IMR-90 (cell line): ENCODE data around the gene ELSPBP1. TPM values are rescaled to one million over a fixed set of nuclear protein-coding genes. Genes with fewer than 3 reads are reported as not detected.

Experiments used
- ATAC-seq: fragments of 200-7000 bp; cut with Tn5 transposase; 2 replicates; pipeline ENCODE4 v1.9.1; 2020; ENCODE audit warnings: low read depth, mild to moderate bottlenecking, moderate library complexity
- BruUV-seq: library from RNA; stranded (reverse); fragments of 400-500 nt; replicated peaks from 2 replicates; lab custom pipeline; 2021; lab: Mats Ljungman, UMichigan
- CTCF ChIA-PET: fragments of 300-600 bp; formaldehyde crosslinking; extraction: SDS; loops from one replicate; lab custom pipeline; 2021; ENCODE audit warnings: antibody characterized with exemption; lab: Yijun Ruan, JAX
- POLR2A ChIA-PET: fragments of 300-600 bp; sonication (Branson Sonifier 250); formaldehyde crosslinking; loops from one replicate; lab custom pipeline; 2022; ENCODE audit warnings: antibody characterized with exemption; ENCODE audit not compliant: unreplicated experiment; lab: Charles Lee
- DNase-seq: peaks from one replicate; pipeline ENCODE4 v3.0.0; 2013
- H2AFZ ChIP-seq: replicated peaks from 2 replicates; pipeline ENCODE3; 2013; ENCODE audit warnings: low read length, mild to moderate bottlenecking; ENCODE audit not compliant: poor library complexity
- H2AK5ac ChIP-seq: 2 replicates; pipeline ENCODE4 v1.6.1; 2013; ENCODE audit warnings: low read depth, low read length, inconsistent platforms
- H2AK9ac ChIP-seq: replicated peaks from 2 replicates; pipeline ENCODE3; 2013; ENCODE audit warnings: mild to moderate bottlenecking, low read depth, low read length, moderate library complexity; ENCODE audit not compliant: poor library complexity
- H2BK120ac ChIP-seq: 2 replicates; pipeline ENCODE4 v1.6.1; 2013; ENCODE audit warnings: low read depth, low read length, inconsistent platforms
- H2BK15ac ChIP-seq: 3 replicates; pipeline ENCODE4 v1.6.1; 2013; ENCODE audit warnings: low read depth, low read length, inconsistent platforms
- H2BK20ac ChIP-seq: 2 replicates; pipeline ENCODE4 v1.6.1; 2013; ENCODE audit warnings: low read depth, mild to moderate bottlenecking, inconsistent platforms, low read length, moderate library complexity
- H2BK5ac ChIP-seq: 2 replicates; pipeline ENCODE4 v1.6.1; 2013; ENCODE audit warnings: mild to moderate bottlenecking, low read depth, low read length, inconsistent platforms; ENCODE audit not compliant: poor library complexity, severe bottlenecking
- H3K14ac ChIP-seq: replicated peaks from 2 replicates; pipeline ENCODE4 v1.6.1; 2013; ENCODE audit warnings: low read depth, low read length, inconsistent platforms
- H3K18ac ChIP-seq: 2 replicates; pipeline ENCODE4 v1.6.1; 2013; ENCODE audit warnings: low read depth, low read length, control low read depth
- H3K23ac ChIP-seq: 2 replicates; pipeline ENCODE4 v1.6.1; 2013; ENCODE audit warnings: low read depth, low read length, inconsistent platforms
- H3K27ac ChIP-seq: 2 replicates; pipeline ENCODE4 v1.5.1; 2013; ENCODE audit warnings: mild to moderate bottlenecking, control low read depth, low read length; ENCODE audit not compliant: insufficient read depth
- H3K27me3 ChIP-seq: 2 replicates; pipeline ENCODE4 v1.6.1; 2013; ENCODE audit warnings: low read length; ENCODE audit not compliant: control insufficient read depth, insufficient read depth
- H3K36me3 ChIP-seq: 2 replicates; pipeline ENCODE4 v1.6.1; 2013; ENCODE audit warnings: low read length, mixed read lengths; ENCODE audit not compliant: control insufficient read depth, insufficient read depth
- H3K4ac ChIP-seq: 2 replicates; pipeline ENCODE4 v1.6.1; 2013; ENCODE audit warnings: low read depth, low read length, inconsistent platforms
- H3K4me1 ChIP-seq: 2 replicates; pipeline ENCODE4 v1.6.1; 2013; ENCODE audit warnings: low read length, mixed read lengths; ENCODE audit not compliant: control insufficient read depth, insufficient read depth
- H3K4me2 ChIP-seq: 2 replicates; pipeline ENCODE4 v1.6.1; 2013; ENCODE audit warnings: low read depth, mild to moderate bottlenecking, control low read depth, low read length, moderate library complexity
- H3K4me3 ChIP-seq: 2 replicates; pipeline ENCODE4 v1.5.1; 2013; ENCODE audit warnings: low read depth, mild to moderate bottlenecking, control low read depth, low read length, moderate library complexity; ENCODE audit not compliant: insufficient read depth
- H3K56ac ChIP-seq: 2 replicates; pipeline ENCODE4 v1.6.1; 2013; ENCODE audit warnings: low read length, inconsistent platforms; ENCODE audit not compliant: insufficient read depth; ENCODE audit errors: extremely low read depth
- H3K79me1 ChIP-seq, 2 experiments: 2 replicates each; pipeline ENCODE4 v1.6.1; 2013; ENCODE audit warnings: low read length in 2 of 2, inconsistent platforms in 1 of 2, low read depth in 1 of 2
- H3K9ac ChIP-seq: 2 replicates; pipeline ENCODE4 v1.6.1; 2013; ENCODE audit warnings: low read depth, low read length, control low read depth
- H3K9me1 ChIP-seq: 2 replicates; pipeline ENCODE4 v1.6.1; 2013; ENCODE audit warnings: low read length, inconsistent platforms; ENCODE audit not compliant: insufficient read depth
- H3K9me3 ChIP-seq: 2 replicates; pipeline ENCODE4 v1.6.1; 2013; ENCODE audit warnings: low read length; ENCODE audit not compliant: control insufficient read depth, insufficient read depth
- H4K20me1 ChIP-seq: 2 replicates; pipeline ENCODE4 v1.6.1; 2013; ENCODE audit warnings: low read length, inconsistent platforms; ENCODE audit not compliant: insufficient read depth
- H4K5ac ChIP-seq: 2 replicates; pipeline ENCODE4 v1.6.1; 2013; ENCODE audit warnings: mild to moderate bottlenecking, low read depth, low read length, control low read depth
- H4K8ac ChIP-seq, 2 experiments: 2 replicates each; pipeline ENCODE4 v1.6.1; 2013; ENCODE audit warnings: low read depth in 2 of 2, low read length in 2 of 2, control low read depth in 1 of 2, inconsistent platforms in 1 of 2
- H4K91ac ChIP-seq: 2 replicates; pipeline ENCODE4 v1.6.1; 2013; ENCODE audit warnings: low read depth, low read length, inconsistent platforms; ENCODE audit not compliant: insufficient read depth
- BHLHE40 ChIP-seq: fragments of 150-350 bp; IDR thresholded peaks from 2 replicates; pipeline ENCODE4 v1.6.1; 2016; ENCODE audit warnings: mild to moderate bottlenecking, low read depth, low read length
- CEBPB ChIP-seq: IDR thresholded peaks from 2 replicates; pipeline ENCODE4 v1.6.1; 2012; ENCODE audit warnings: low read depth, low read length, improper control_type of control experiment
- CHD1 ChIP-seq: IDR thresholded peaks from 2 replicates; pipeline ENCODE4 v1.6.1; 2012; ENCODE audit warnings: low read depth, low read length, improper control_type of control experiment
- ELK1 ChIP-seq: fragments of 150-350 bp; IDR thresholded peaks from 2 replicates; pipeline ENCODE4 v1.6.1; 2016; ENCODE audit warnings: low read depth, mild to moderate bottlenecking, low read length, moderate library complexity, borderline replicate concordance
- FOS ChIP-seq: fragments of 150-350 bp; IDR thresholded peaks from 2 replicates; pipeline ENCODE4 v1.6.1; 2016; ENCODE audit warnings: low read depth, low read length
- MAFK ChIP-seq: IDR thresholded peaks from 2 replicates; pipeline ENCODE4 v1.6.1; 2012; ENCODE audit warnings: low read depth, low read length, improper control_type of control experiment
- MAZ ChIP-seq: IDR thresholded peaks from 2 replicates; pipeline ENCODE4 v1.6.1; 2012; ENCODE audit warnings: low read depth, mild to moderate bottlenecking, low read length, improper control_type of control experiment, moderate library complexity, borderline replicate concordance
- NFE2L2 ChIP-seq: fragments of 150-350 bp; IDR thresholded peaks from 2 replicates; pipeline ENCODE4 v1.6.1; 2016; ENCODE audit warnings: low read depth, mild to moderate bottlenecking, low read length
- RAD21 ChIP-seq: IDR thresholded peaks from 2 replicates; pipeline ENCODE4 v1.6.1; 2012; ENCODE audit warnings: low read length, improper control_type of control experiment
- RCOR1 ChIP-seq: IDR thresholded peaks from 2 replicates; pipeline ENCODE4 v1.6.1; 2012; ENCODE audit warnings: mild to moderate bottlenecking, low read length, improper control_type of control experiment; ENCODE audit not compliant: insufficient replicate concordance
- RFX5 ChIP-seq: IDR thresholded peaks from 2 replicates; pipeline ENCODE4 v1.8.0; 2012; ENCODE audit warnings: low read depth, mild to moderate bottlenecking, low read length, moderate library complexity
- SMC3 ChIP-seq: fragments of 150-350 bp; IDR thresholded peaks from 2 replicates; pipeline ENCODE4 v1.6.1; 2016; ENCODE audit warnings: low read depth, mild to moderate bottlenecking, antibody characterized with exemption, low read length, moderate library complexity
- USF2 ChIP-seq: fragments of 150-350 bp; IDR thresholded peaks from 2 replicates; pipeline ENCODE4 v1.6.1; 2017; ENCODE audit warnings: mild to moderate bottlenecking, antibody characterized with exemption, low read length, low read depth
- WGBS, 2 experiments: methylation state at CpG; one replicate each; pipeline versions ENCODE4 v1.1.5 to v1.1.7; 2013; ENCODE audit warnings: missing lambda C conversion rate in 2 of 2; ENCODE audit not compliant: insufficient read length in 1 of 2; ENCODE audit errors: extremely low coverage in 2 of 2; 5-methylcytosine and 5-hydroxymethylcytosine counted together
- dilution Hi-C: fragments of 300-500 bp; cut with HindIII; formaldehyde crosslinking; loops from one replicate; pipeline ENCODE4 v1.14.3; 2018; ENCODE audit warnings: low sequenced_read_pairs; ENCODE audit not compliant: unreplicated experiment
- in situ Hi-C: fragments of 300-500 bp; cut with MboI; formaldehyde crosslinking; loops from 3 replicates; pipeline ENCODE4 v1.14.3; 2019; ENCODE audit warnings: low sequenced_read_pairs, inconsistent platforms, mixed read lengths
- intact Hi-C: fragments of 100-400 bp; cut with micrococcal nuclease; formaldehyde crosslinking; loops from 2 replicates; pipeline ENCODE4 v1.10.0; 2022
- polyA plus RNA-seq, 3 experiments: library from polyadenylated mRNA; depleted of rRNA; stranded (reverse); fragments of >200 nt; gene quantifications; 2 replicates each; pipeline ENCODE4 v1.2.3, GENCODE V29; 2012; ENCODE audit warnings: low replicate concordance in 1 of 3
- total RNA-seq: library from RNA; depleted of rRNA; stranded (reverse); fragments of >200 nt; gene quantifications from 2 replicates; pipeline ENCODE4 v1.2.3, GENCODE V29; 2012

The ELSPBP1 gene
- total and polyA plus RNA-seq, 2 of the 4 experiments (the other 2 are of a cell fraction) = not detected

GRCh38 chr19:48029431-48029830 is 35.0 kb downstream of the ELSPBP1 start:
- Histone ChIP-seq H2BK15ac (no peak overlapping the region), H3K4ac (no peak overlapping the region), H3K23ac (no peak overlapping the region), H3K56ac (no peak overlapping the region), H3K9me3 (no peaks in the 10 kb centered on the region), H3K27ac (no peak overlapping the region), H3K9ac (no peak overlapping the region), H2BK20ac (no peak overlapping the region), H3K4me2 (no peak overlapping the region), H4K20me1 (no peaks in the 10 kb centered on the region), H3K14ac (no peak overlapping the region), H2BK120ac (no peak overlapping the region), H4K8ac (no peak overlapping the region), H3K9me1 (no peaks in the 10 kb centered on the region), H3K79me1 (no peaks in the 10 kb centered on the region), H4K91ac (no peak overlapping the region), H3K36me3 (no peaks in the 10 kb centered on the region), H3K27me3 (peaks cover 2% of the 10 kb centered on the region), H3K4me3 (no peak overlapping the region), H3K18ac (no peak overlapping the region), H2AFZ (no peak overlapping the region), H2AK9ac (no peak overlapping the region), H2BK5ac (no peak overlapping the region), H3K4me1 (no peaks in the 10 kb centered on the region), H4K5ac (no peak overlapping the region), H2AK5ac (no peak overlapping the region)
- CTCF ChIA-PET = interaction anchor here (1.4 kb wide), 1 partner anchor 16 kb away, joined by 3 read pairs; no protein-coding TSS in a partner anchor
- TF ChIP-seq CHD1 (no peak), FOS (no peak), RFX5 (no peak), RCOR1 (no peak), NFE2L2 (no peak), MAZ (no peak), USF2 (no peak), CEBPB (no peak), ELK1 (no peak), SMC3 (no peak), MAFK (no peak), BHLHE40 (no peak), RAD21 (no peak)
- in situ Hi-C loops (no loop called here), intact Hi-C loops (no loop called here), dilution Hi-C loops (no loop called here)
- WGBS, 2 experiments = 44% methylated on average over 3 of the region's 7 CpGs; no CpG with 5 or more reads in 1 of the 2 experiments
- POLR2A ChIA-PET = no interaction called here
- BruUV-seq = no TSS peak
- ATAC-seq (no peak), DNase-seq (no peak)
